Measurements from ENCODE around the gene H3-3A. TPM values are rescaled to one million over a fixed set of nuclear protein-coding genes. Genes with fewer than 3 reads are reported as not detected.

H3-3A gene
- polyA plus RNA-seq, 1 donor from 2014 or later, result 2,124 TPM

DNA sequence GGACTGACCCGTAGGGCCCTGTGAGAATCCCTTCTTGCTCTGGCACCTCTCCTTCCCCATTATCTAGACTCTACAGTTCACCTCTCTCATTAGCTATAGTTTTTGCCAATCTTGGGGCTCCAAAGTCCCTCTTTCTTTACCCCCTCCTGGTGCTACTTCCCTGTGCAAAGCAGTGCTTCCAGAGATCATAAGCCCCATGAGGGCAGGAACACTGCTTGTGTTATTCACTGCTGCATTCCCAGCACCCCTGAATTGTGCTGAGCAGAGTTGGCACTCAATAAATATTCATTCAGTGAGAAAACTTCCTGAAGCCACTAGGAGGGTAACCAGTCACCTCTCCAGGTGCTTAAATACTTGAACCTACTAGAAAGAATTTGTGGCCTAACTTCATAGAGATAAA is 2.1 kb upstream of the H3-3A start:
- H3K79me2 ChIP-seq (replicated peaks; ENCODE audit: insufficient read depth, low read length), result peaks cover 48% of the 10 kb centered on the region
- peak overlapping the region; percentile 99 for H3K27ac ChIP-seq (ENCODE audit: low read length)
- no peaks in the 10 kb centered on the region for H3K27me3 ChIP-seq (ENCODE audit: insufficient read depth, low read depth, low read length)
- peak overlapping the region; percentile 99 for H3K9ac ChIP-seq (ENCODE audit: low read length)
- H2AFZ ChIP-seq (ENCODE audit: low read depth, low read length), result no peak overlapping the region
- TF ChIP-seq REST (IDR thresholded peaks at IDR 0.05; ENCODE audit: borderline replicate concordance), result no peak
- TF ChIP-seq, protein P1, sequence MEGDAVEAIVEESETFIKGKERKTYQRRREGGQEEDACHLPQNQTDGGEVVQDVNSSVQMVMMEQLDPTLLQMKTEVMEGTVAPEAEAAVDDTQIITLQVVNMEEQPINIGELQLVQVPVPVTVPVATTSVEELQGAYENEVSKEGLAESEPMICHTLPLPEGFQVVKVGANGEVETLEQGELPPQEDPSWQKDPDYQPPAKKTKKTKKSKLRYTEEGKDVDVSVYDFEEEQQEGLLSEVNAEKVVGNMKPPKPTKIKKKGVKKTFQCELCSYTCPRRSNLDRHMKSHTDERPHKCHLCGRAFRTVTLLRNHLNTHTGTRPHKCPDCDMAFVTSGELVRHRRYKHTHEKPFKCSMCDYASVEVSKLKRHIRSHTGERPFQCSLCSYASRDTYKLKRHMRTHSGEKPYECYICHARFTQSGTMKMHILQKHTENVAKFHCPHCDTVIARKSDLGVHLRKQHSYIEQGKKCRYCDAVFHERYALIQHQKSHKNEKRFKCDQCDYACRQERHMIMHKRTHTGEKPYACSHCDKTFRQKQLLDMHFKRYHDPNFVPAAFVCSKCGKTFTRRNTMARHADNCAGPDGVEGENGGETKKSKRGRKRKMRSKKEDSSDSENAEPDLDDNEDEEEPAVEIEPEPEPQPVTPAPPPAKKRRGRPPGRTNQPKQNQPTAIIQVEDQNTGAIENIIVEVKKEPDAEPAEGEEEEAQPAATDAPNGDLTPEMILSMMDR (IDR thresholded peaks at IDR 0.05; ENCODE audit: poor library complexity, severe bottlenecking), result no peak
- TF ChIP-seq RAD21 (conservative IDR thresholded peaks at IDR 0.05), result no peak
- no peak for TF ChIP-seq SMC3 (conservative IDR thresholded peaks at IDR 0.05; ENCODE audit: poor library complexity)
- H3K9me3 ChIP-seq (ENCODE audit: low read length), result no peaks in the 10 kb centered on the region
- H4K20me1 ChIP-seq (ENCODE audit: insufficient read depth), result peaks cover 22% of the 10 kb centered on the region
- no peak overlapping the region for H3K4me2 ChIP-seq (ENCODE audit: low read length)
- H3K36me3 ChIP-seq (ENCODE audit: insufficient read depth, low read length), result no peaks in the 10 kb centered on the region
- peak overlapping the region; percentile 86 for H3K4me3 ChIP-seq (ENCODE audit: low read length)
- no peaks in the 10 kb centered on the region for H3K9me2 ChIP-seq (ENCODE audit: insufficient read depth, low read length)
- H3F3A ChIP-seq (ENCODE audit: insufficient read depth, low read length, poor library complexity, severe bottlenecking), result peaks cover 15% of the 10 kb centered on the region

GRCh38 chr1:226061068-226061840 is 1.3 kb upstream of the H3-3A start:
- peak overlapping the region; percentile 99 for H3K9ac ChIP-seq (ENCODE audit: low read length)
- H3F3A ChIP-seq (ENCODE audit: insufficient read depth, low read length, poor library complexity, severe bottlenecking), result peaks cover 15% of the 10 kb centered on the region
- H4K20me1 ChIP-seq (ENCODE audit: insufficient read depth), result peaks cover 30% of the 10 kb centered on the region
- no peaks in the 10 kb centered on the region for H3K27me3 ChIP-seq (ENCODE audit: insufficient read depth, low read depth, low read length)
- peak overlapping the region; percentile 86 for H3K4me3 ChIP-seq (ENCODE audit: low read length)
- H3K79me2 ChIP-seq (replicated peaks; ENCODE audit: insufficient read depth, low read length), result peaks cover 57% of the 10 kb centered on the region
- peak overlapping the region; percentile 99 for H3K27ac ChIP-seq (ENCODE audit: low read length)
- H3K9me2 ChIP-seq (ENCODE audit: insufficient read depth, low read length), result no peaks in the 10 kb centered on the region
- no peaks in the 10 kb centered on the region for H3K36me3 ChIP-seq (ENCODE audit: insufficient read depth, low read length)
- peak overlapping the region; percentile 99 for H3K4me2 ChIP-seq (ENCODE audit: low read length)
- TF ChIP-seq MXI1 (conservative IDR thresholded peaks at IDR 0.05; ENCODE audit: poor library complexity, severe bottlenecking), result no peak
- H2AFZ ChIP-seq (ENCODE audit: low read depth, low read length), result peak overlapping the region; percentile 85
- H3K9me3 ChIP-seq (ENCODE audit: low read length), result no peaks in the 10 kb centered on the region

GRCh38 chr1:226061841-226062557 is 517 bp upstream of the H3-3A start:
- peaks cover 15% of the 10 kb centered on the region for H3F3A ChIP-seq (ENCODE audit: insufficient read depth, low read length, poor library complexity, severe bottlenecking)
- peak overlapping the region; percentile 86 for H3K4me3 ChIP-seq (ENCODE audit: low read length)
- H3K27ac ChIP-seq (ENCODE audit: low read length), result peak overlapping the region; percentile 99
- H3K36me3 ChIP-seq (ENCODE audit: insufficient read depth, low read length), result no peaks in the 10 kb centered on the region
- H3K4me2 ChIP-seq (ENCODE audit: low read length), result peak overlapping the region; percentile 99
- H3K9me3 ChIP-seq (ENCODE audit: low read length), result no peaks in the 10 kb centered on the region
- H4K20me1 ChIP-seq (ENCODE audit: insufficient read depth), result peaks cover 38% of the 10 kb centered on the region
- H2AFZ ChIP-seq (ENCODE audit: low read depth, low read length), result peak overlapping the region; percentile 85
- peaks cover 64% of the 10 kb centered on the region for H3K79me2 ChIP-seq (replicated peaks; ENCODE audit: insufficient read depth, low read length)
- no peaks in the 10 kb centered on the region for H3K27me3 ChIP-seq (ENCODE audit: insufficient read depth, low read depth, low read length)
- peak overlapping the region; percentile 99 for H3K9ac ChIP-seq (ENCODE audit: low read length)
- no peaks in the 10 kb centered on the region for H3K9me2 ChIP-seq (ENCODE audit: insufficient read depth, low read length)
- TF ChIP-seq TAF1 (IDR thresholded peaks at IDR 0.05; ENCODE audit: low read depth), result peak; percentile 47
- peak; percentile 91 for TF ChIP-seq REST (IDR thresholded peaks at IDR 0.05; ENCODE audit: borderline replicate concordance)
- no peak for TF ChIP-seq EZH2 (IDR thresholded peaks at IDR 0.05; ENCODE audit: borderline replicate concordance, insufficient read depth, low read length, poor library complexity, severe bottlenecking)
- peak; percentile 53 for TF ChIP-seq MXI1 (conservative IDR thresholded peaks at IDR 0.05; ENCODE audit: poor library complexity, severe bottlenecking)
- TF ChIP-seq, protein P1 (IDR thresholded peaks at IDR 0.05; ENCODE audit: poor library complexity, severe bottlenecking), result no peak
- TF ChIP-seq SMC3 (conservative IDR thresholded peaks at IDR 0.05; ENCODE audit: poor library complexity), result peak; percentile 49

Data from neural cell (in vitro differentiated cells).